ENCODE measurements around the gene PINLYP. TPM values are rescaled to one million over a fixed set of nuclear protein-coding genes. Genes with fewer than 3 reads are reported as not detected.

The PINLYP gene
- total and polyA plus RNA-seq, 7 donors: 0.66 to 1.3 (median 0.88) TPM; not detected in 1

GRCh38 chr19:43572171-43572588 lies 3.4 kb upstream of the PINLYP start:
- TF ChIP-seq CTCF (IDR thresholded peaks at IDR 0.05): no peak
- no peak for DNase-seq
- intact Hi-C loops (cut with DNase I): no loop called here
- no peaks in the 10 kb centered on the region for H3K27me3 ChIP-seq (ENCODE audit: insufficient read depth in 3 of 3, low read length in 2 of 3)
- no peaks in the 10 kb centered on the region for H3K9me3 ChIP-seq
- peaks cover 12% of the 10 kb centered on the region for H3K4me1 ChIP-seq
- H3K4me3 ChIP-seq: no peak overlapping the region
- 81 to 89% (median 82%) methylated on average over 3 of the region's 3 CpGs for WGBS, 3 donors
- peaks cover 0 to 33% of the 10 kb centered on the region in 2 donors for H3K36me3 ChIP-seq (ENCODE audit: insufficient read depth in 1 of 2, low read depth in 1 of 2)
- no peak overlapping the region for H3K27ac ChIP-seq
- no peak for ATAC-seq

GRCh38 chr19:43574424-43575155 lies 1.0 kb upstream of the PINLYP start:
- intact Hi-C loops (cut with DNase I): no loop called here
- ATAC-seq (no peak), DNase-seq (no peak)
- peaks cover 12% of the 10 kb centered on the region for H3K4me1 ChIP-seq
- H3K27me3 ChIP-seq (ENCODE audit: insufficient read depth in 3 of 3, low read length in 2 of 3): no peaks in the 10 kb centered on the region
- no peak for TF ChIP-seq CTCF (IDR thresholded peaks at IDR 0.05)
- no peaks in the 10 kb centered on the region for H3K9me3 ChIP-seq
- peak overlapping the region; percentile 97 for H3K4me3 ChIP-seq
- 28 to 32% (median 29%) methylated on average over 12 of the region's 12 CpGs for WGBS, 3 donors
- H3K27ac ChIP-seq: peak overlapping the region; percentile 86
- peaks cover 0 to 33% of the 10 kb centered on the region in 2 donors for H3K36me3 ChIP-seq (ENCODE audit: insufficient read depth in 1 of 2, low read depth in 1 of 2)

GRCh38 chr19:43575955-43576878 lies 616 bp downstream of the PINLYP start:
- 60 to 70% (median 68%) methylated on average over 37 of the region's 37 CpGs for WGBS, 3 donors
- Histone ChIP-seq H3K27ac (peak overlapping the region; percentile 86), H3K4me1 (peaks cover 12% of the 10 kb centered on the region), H3K9me3 (no peaks in the 10 kb centered on the region), H3K27me3 (ENCODE audit: insufficient read depth in 3 of 3, low read length in 2 of 3) (no peaks in the 10 kb centered on the region), H3K36me3 (ENCODE audit: insufficient read depth in 1 of 2, low read depth in 1 of 2) (peaks cover 0 to 26% of the 10 kb centered on the region in 2 donors), H3K4me3 (peak overlapping the region; percentile 97)
- ATAC-seq (peak in 3 of 4 donors; percentile 2 to 16 (median 7)), DNase-seq (no peak)
- intact Hi-C loops (cut with DNase I): loop anchor here in 1 of 2 donors (2.0 kb wide), 1 partner anchor 19 kb away; no protein-coding TSS in a partner anchor
- TF ChIP-seq CTCF (IDR thresholded peaks at IDR 0.05): no peak

GRCh38 chr19:43578787-43579186 lies 3.2 kb downstream of the PINLYP start:
- H3K9me3 ChIP-seq: no peaks in the 10 kb centered on the region
- DNase-seq (no peak), ATAC-seq (no peak)
- H3K36me3 ChIP-seq (ENCODE audit: insufficient read depth in 1 of 2, low read depth in 1 of 2): peaks cover 0 to 5% of the 10 kb centered on the region in 2 donors
- intact Hi-C loops (cut with DNase I): loop anchor here in 1 of 2 donors (2.0 kb wide), 1 partner anchor 14 kb away; no protein-coding TSS in a partner anchor
- H3K27me3 ChIP-seq (ENCODE audit: insufficient read depth in 3 of 3, low read length in 2 of 3): no peaks in the 10 kb centered on the region
- H3K27ac ChIP-seq: no peak overlapping the region
- H3K4me3 ChIP-seq: no peak overlapping the region
- H3K4me1 ChIP-seq: peaks cover 12% of the 10 kb centered on the region
- TF ChIP-seq CTCF (IDR thresholded peaks at IDR 0.05): no peak
- WGBS, 3 donors: 74 to 80% (median 79%) methylated on average over 3 of the region's 3 CpGs
